Mesendoderm (in vitro differentiated cells): ENCODE measurements around the gene UQCRC2. TPM values are rescaled to one million over a fixed set of nuclear protein-coding genes. Genes with fewer than 3 reads are reported as not detected.
"Not testable (repeated sequence)": the region's sequence is repeated elsewhere in the genome, so short reads cannot be mapped to it uniquely, and the experiment has no call there.

Experiments
- DNase-seq: peaks from one replicate; pipeline ENCODE4 v3.0.0; 2013
- H2AK5ac ChIP-seq: 2 replicates; pipeline ENCODE4 v1.6.1; 2013; ENCODE audit warnings: low read length, inconsistent platforms
- H2BK120ac ChIP-seq: 2 replicates; pipeline ENCODE4 v1.6.1; 2013; ENCODE audit warnings: low read depth, mild to moderate bottlenecking, low read length, moderate library complexity, mixed read lengths
- H2BK15ac ChIP-seq: replicated peaks from 2 replicates; pipeline ENCODE4 v1.6.1; 2013; ENCODE audit warnings: low read depth, mild to moderate bottlenecking, moderate library complexity
- H2BK5ac ChIP-seq: 2 replicates; pipeline ENCODE4 v1.6.1; 2013; ENCODE audit warnings: low read length, inconsistent platforms
- H3K18ac ChIP-seq: 2 replicates; pipeline ENCODE4 v1.6.1; 2013; ENCODE audit warnings: mild to moderate bottlenecking, low read length, mixed read lengths
- H3K23ac ChIP-seq: one replicate; pipeline ENCODE4 v1.6.1; 2013; ENCODE audit warnings: low read length
- H3K27ac ChIP-seq: 2 replicates; pipeline ENCODE4 v1.5.1; 2013; ENCODE audit warnings: low read depth, mild to moderate bottlenecking, inconsistent platforms, low read length, moderate library complexity
- H3K27me3 ChIP-seq: 2 replicates; pipeline ENCODE4 v1.6.1; 2013; ENCODE audit warnings: low read length, control low read depth, mild to moderate bottlenecking, inconsistent platforms; ENCODE audit not compliant: insufficient read depth, poor library complexity
- H3K36me3 ChIP-seq: 2 replicates; pipeline ENCODE4 v1.6.1; 2013; ENCODE audit warnings: low read length, inconsistent platforms; ENCODE audit not compliant: control insufficient read depth, insufficient read depth
- H3K4ac ChIP-seq: one replicate; pipeline ENCODE4 v1.6.1; 2013; ENCODE audit warnings: low read depth, mild to moderate bottlenecking, low read length, moderate library complexity
- H3K4me1 ChIP-seq: 2 replicates; pipeline ENCODE4 v1.6.1; 2013; ENCODE audit warnings: low read depth, low read length, inconsistent platforms; ENCODE audit not compliant: control insufficient read depth
- H3K4me2 ChIP-seq: 2 replicates; pipeline ENCODE4 v1.6.1; 2013; ENCODE audit warnings: low read length
- H3K4me3 ChIP-seq: 2 replicates; pipeline ENCODE4 v1.5.1; 2013; ENCODE audit warnings: mild to moderate bottlenecking, low read length
- H3K56ac ChIP-seq: one replicate; pipeline ENCODE4 v1.6.1; 2013; ENCODE audit warnings: low read length
- H3K79me1 ChIP-seq: 2 replicates; pipeline ENCODE4 v1.6.1; 2013; ENCODE audit warnings: low read length, inconsistent platforms
- H3K79me2 ChIP-seq: 2 replicates; pipeline ENCODE4 v1.6.1; 2013; ENCODE audit warnings: mild to moderate bottlenecking, low read length; ENCODE audit not compliant: control insufficient read depth, insufficient read depth
- H3K9ac ChIP-seq: 2 replicates; pipeline ENCODE4 v1.6.1; 2013; ENCODE audit warnings: low read length, inconsistent platforms
- H4K5ac ChIP-seq: one replicate; pipeline ENCODE4 v1.6.1; 2013; ENCODE audit warnings: low read length
- H4K8ac ChIP-seq: one replicate; pipeline ENCODE4 v1.6.1; 2013; ENCODE audit warnings: low read depth, mild to moderate bottlenecking, control low read depth, low read length, moderate library complexity
- WGBS: extraction: QIAGEN DNeasy Blood & Tissue Kit; methylation state at CpG from one replicate; pipeline ENCODE4 v1.1.7; 2013; ENCODE audit warnings: low lambda C conversion rate, missing lambda C conversion rate; ENCODE audit not compliant: insufficient coverage; ENCODE audit errors: extremely low coverage; 5-methylcytosine and 5-hydroxymethylcytosine counted together
- polyA plus RNA-seq, 2 experiments: library from polyadenylated mRNA; stranded (reverse); fragments of 200-250 nt; gene quantifications; one replicate each; pipeline ENCODE4 v1.2.3, GENCODE V29; 2013

Gene UQCRC2
- polyA plus RNA-seq (2013, experiment 1 of 2) = 88.1 TPM
- 82.3 TPM for polyA plus RNA-seq (2013, experiment 2 of 2)

DNA sequence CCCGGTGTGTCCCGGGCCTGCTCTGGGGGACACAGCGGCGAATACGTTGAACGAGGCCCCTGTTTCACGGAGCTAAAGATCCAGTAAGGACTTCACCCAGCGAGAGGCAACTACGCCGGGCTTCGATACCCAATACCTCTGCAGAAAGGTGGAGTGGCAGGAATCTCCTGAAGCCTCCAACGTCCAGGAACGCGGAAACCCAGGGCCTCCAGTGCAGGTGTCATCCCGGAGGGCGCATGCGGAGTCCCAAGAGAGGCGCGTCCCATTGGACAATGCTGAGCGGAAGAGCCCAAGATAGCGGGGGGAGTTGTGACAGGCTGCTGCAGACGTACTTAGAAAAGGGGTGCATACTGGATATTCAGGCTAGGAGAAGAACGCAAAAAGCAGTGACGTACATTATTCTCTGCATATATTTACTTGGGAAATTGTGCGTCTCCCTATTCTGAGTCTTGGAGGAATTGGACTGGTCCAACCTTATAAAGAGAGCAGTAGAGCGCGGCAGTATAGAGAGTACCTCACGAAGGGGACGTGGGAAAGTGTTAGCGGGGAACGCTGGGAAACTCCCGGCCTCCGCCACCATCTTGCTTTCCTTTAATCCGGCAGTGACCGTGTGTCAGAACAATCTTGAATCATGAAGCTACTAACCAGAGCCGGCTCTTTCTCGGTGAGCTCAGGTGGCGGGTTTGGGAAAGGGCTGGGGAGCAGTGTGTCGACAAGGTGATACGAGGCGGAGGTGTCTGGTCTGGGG, at the start of gene UQCRC2:
UQCRC2 (plus strand) TSS at position 569 of the 748 bp plus-strand sequence; CDS start at position 632, 63 bp downstream.
- Histone ChIP-seq H3K4me3 (peak within 1 kb of the TSS; percentile 94), H3K9ac (peak within 1 kb of the TSS; percentile 93), H3K18ac (no peak within 1 kb of the TSS), H3K4me1 (peaks cover 9% of the 10 kb centered on the region), H4K5ac (no peak within 1 kb of the TSS), H3K4ac (peak within 1 kb of the TSS; percentile 42), H3K27ac (no peak within 1 kb of the TSS), H3K56ac (peak within 1 kb of the TSS; percentile 96), H2BK15ac (no peak within 1 kb of the TSS), H3K36me3 (peaks cover 3% of the 10 kb centered on the region), H2BK5ac (no peak within 1 kb of the TSS), H3K79me1 (peaks cover 18% of the 10 kb centered on the region), H3K27me3 (no peaks in the 10 kb centered on the region), H3K23ac (no peak within 1 kb of the TSS), H3K4me2 (peak within 1 kb of the TSS; percentile 98), H4K8ac (no peak within 1 kb of the TSS), H3K79me2 (peaks cover 20% of the 10 kb centered on the region), H2AK5ac (peak within 1 kb of the TSS; percentile 27), H2BK120ac (no peak within 1 kb of the TSS)
- peak; percentile 96 for DNase-seq
- WGBS = no CpG with 5 or more reads among the region's 41 CpGs

DNA sequence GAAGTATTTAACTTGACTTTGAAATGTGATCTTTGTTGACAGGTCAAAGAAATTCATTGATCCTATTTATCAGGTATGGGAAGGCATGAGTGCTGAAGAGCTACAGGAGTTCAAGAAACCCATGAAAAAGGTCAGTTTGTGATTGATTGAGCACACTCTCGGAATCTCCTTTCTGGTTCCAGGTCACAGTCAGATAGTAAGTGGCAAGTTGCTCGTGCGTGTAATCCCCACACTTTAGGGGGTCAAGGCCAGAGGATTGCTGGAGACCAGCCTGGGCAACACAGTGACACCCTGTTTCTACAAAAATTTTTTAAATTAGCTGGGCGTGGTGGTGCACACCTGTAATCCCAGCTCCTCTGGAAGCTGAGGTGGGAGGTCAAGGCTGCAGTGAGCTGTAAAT, 20.5 kb upstream of the UQCRC2 start:
- H3K56ac ChIP-seq, H3K79me1 ChIP-seq, H3K9ac ChIP-seq, H3K4me2 ChIP-seq, H2AK5ac ChIP-seq, H2BK120ac ChIP-seq, H3K79me2 ChIP-seq, H4K5ac ChIP-seq, H3K23ac ChIP-seq, H3K27ac ChIP-seq, H2BK15ac ChIP-seq, H2BK5ac ChIP-seq, H3K4me3 ChIP-seq, H3K4me1 ChIP-seq, H3K36me3 ChIP-seq, DNase-seq, H4K8ac ChIP-seq, H3K27me3 ChIP-seq, H3K4ac ChIP-seq, H3K18ac ChIP-seq: not testable (repeated sequence)
- WGBS = no CpG with 5 or more reads among the region's 4 CpGs

DNA sequence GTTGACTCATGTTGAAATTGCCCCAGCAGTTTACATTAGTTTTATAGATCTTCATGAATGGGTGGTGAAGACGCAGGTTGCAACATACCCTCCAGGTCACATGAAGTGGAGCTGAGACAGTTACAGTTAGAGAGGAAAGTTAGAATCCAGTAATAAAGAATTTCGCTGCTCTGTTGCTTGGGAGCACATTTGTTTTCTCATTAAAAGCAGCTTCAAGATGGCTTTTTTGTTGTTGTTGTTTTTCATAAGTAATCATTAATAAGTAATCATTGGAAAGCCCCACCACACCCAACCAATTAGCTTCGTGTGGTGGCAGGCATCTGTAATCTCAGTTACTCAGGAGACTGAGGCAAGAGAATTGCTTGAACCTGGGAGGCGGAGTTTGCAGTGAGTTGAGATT, 19.8 kb upstream of the UQCRC2 start:
- not testable (repeated sequence) for H3K27ac ChIP-seq, H3K27me3 ChIP-seq, H4K8ac ChIP-seq, H2BK15ac ChIP-seq, H3K4me2 ChIP-seq, H3K36me3 ChIP-seq, H3K4me1 ChIP-seq, H3K79me1 ChIP-seq, H2AK5ac ChIP-seq, H3K9ac ChIP-seq, H3K4ac ChIP-seq, H3K56ac ChIP-seq, H3K23ac ChIP-seq, H4K5ac ChIP-seq, H2BK5ac ChIP-seq, H3K4me3 ChIP-seq, DNase-seq, H3K79me2 ChIP-seq, H3K18ac ChIP-seq, H2BK120ac ChIP-seq
- WGBS = no CpG with 5 or more reads among the region's 4 CpGs

DNA sequence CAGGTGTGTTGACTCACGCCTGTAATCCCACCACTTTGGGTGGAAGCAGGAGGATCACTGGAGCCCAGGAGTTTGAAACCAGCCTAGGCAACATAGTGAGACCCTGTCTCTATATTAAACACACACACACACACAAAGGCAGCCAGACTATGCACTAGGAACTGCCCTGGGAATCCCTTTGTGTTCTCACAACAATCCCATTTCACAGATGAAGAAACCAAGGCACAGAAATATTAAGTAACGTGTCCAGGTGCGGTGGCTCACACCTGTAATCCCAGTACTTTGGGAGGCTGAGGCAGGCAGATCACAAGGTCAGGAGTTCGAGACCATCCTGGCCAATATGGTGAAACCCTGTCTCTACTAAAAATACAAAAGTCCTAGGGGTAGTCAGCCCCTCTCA, 19.4 kb upstream of the UQCRC2 start:
- not testable (repeated sequence) for H2BK120ac ChIP-seq

DNA sequence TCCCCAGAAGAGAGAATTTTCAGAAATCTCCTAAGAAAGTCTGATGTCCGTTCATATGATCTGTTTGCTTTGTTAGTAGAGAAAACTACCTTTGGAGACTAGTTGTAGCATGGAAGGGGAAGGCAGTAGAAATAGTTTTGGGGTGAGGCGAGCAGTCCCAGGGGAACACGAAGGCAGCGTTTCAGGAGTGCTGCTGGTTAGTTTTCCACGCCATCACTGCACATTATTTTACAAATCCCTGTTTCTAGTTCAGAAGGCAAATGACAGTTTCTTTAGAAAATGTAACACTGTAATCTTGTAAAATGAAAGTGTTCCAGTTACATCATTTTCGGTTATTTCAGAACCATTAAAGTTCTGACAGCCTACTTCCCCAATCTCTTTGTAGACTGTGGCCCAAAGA, 16.9 kb upstream of the UQCRC2 start:
- not testable (repeated sequence) for H3K4me1 ChIP-seq, H4K5ac ChIP-seq, H3K27me3 ChIP-seq, H2AK5ac ChIP-seq, H3K27ac ChIP-seq, H2BK120ac ChIP-seq, H3K79me1 ChIP-seq, H3K36me3 ChIP-seq, H3K18ac ChIP-seq, DNase-seq, H3K9ac ChIP-seq, H3K23ac ChIP-seq, H3K56ac ChIP-seq, H3K4me3 ChIP-seq, H2BK15ac ChIP-seq, H3K4me2 ChIP-seq, H3K79me2 ChIP-seq, H3K4ac ChIP-seq, H2BK5ac ChIP-seq, H4K8ac ChIP-seq
- no CpG with 5 or more reads among the region's 6 CpGs for WGBS

More for the DNA sequence above, 19.4 kb upstream of the UQCRC2 start:
- H3K4me1 ChIP-seq, H3K27ac ChIP-seq, H2BK15ac ChIP-seq, DNase-seq, H4K8ac ChIP-seq, H3K27me3 ChIP-seq, H2BK5ac ChIP-seq, H3K4me2 ChIP-seq, H3K4ac ChIP-seq, H3K4me3 ChIP-seq, H3K9ac ChIP-seq, H3K23ac ChIP-seq, H3K18ac ChIP-seq, H2AK5ac ChIP-seq, H4K5ac ChIP-seq, H3K36me3 ChIP-seq, H3K79me2 ChIP-seq, H3K56ac ChIP-seq, H3K79me1 ChIP-seq: not testable (repeated sequence)
- no CpG with 5 or more reads among the region's 4 CpGs for WGBS

DNA sequence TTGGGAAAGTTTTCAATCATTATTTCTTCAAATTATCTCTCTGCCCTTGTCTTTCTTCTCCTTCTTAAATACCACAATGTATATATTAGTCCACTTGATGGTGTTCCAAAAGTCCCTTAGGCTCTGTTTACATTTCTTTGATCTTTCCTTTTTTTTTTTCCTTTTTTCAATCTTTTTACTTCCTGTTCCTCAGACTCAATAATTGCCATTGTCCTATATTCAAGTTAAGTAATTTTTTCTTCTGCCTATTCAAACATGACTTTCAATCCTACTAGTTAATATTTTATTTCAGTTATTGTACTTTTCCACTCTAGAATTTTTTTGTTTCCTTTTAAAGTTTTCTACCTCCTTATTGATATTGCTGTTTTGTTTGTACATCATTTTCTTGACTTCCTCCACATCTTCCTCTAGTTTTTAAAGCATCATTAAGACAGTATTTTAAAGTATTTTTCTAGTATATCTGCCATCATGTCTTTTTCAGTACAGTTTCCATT, 15.8 kb upstream of the UQCRC2 start:
- no peak overlapping the region for H3K23ac ChIP-seq
- no peak overlapping the region for H4K8ac ChIP-seq
- H3K4ac ChIP-seq = no peak overlapping the region
- no peak overlapping the region for H3K27ac ChIP-seq
- H3K79me2 ChIP-seq = no peaks in the 10 kb centered on the region
- no peaks in the 10 kb centered on the region for H3K79me1 ChIP-seq
- H2AK5ac ChIP-seq = no peak overlapping the region
- no peak overlapping the region for H3K4me2 ChIP-seq
- H3K27me3 ChIP-seq = no peaks in the 10 kb centered on the region
- no peak overlapping the region for H2BK5ac ChIP-seq
- DNase-seq = no peak
- H3K9ac ChIP-seq = no peak overlapping the region
- no peak overlapping the region for H3K56ac ChIP-seq
- H3K4me3 ChIP-seq = no peak overlapping the region
- no peak overlapping the region for H2BK15ac ChIP-seq
- H3K18ac ChIP-seq = no peak overlapping the region
- H3K4me1 ChIP-seq = no peaks in the 10 kb centered on the region
- no peak overlapping the region for H4K5ac ChIP-seq
- no peaks in the 10 kb centered on the region for H3K36me3 ChIP-seq
- no peak overlapping the region for H2BK120ac ChIP-seq
